Lung (tissue), 12 donors: ENCODE data around the gene GRIN3B. TPM values are rescaled to one million over a fixed set of nuclear protein-coding genes. Genes with fewer than 3 reads are reported as not detected.

Source experiments
- ATAC-seq: fragments of 200-7000 bp; cut with Tn5 transposase; one replicate; pipeline ENCODE4 v1.9.1; 2020; ENCODE audit warnings: moderate number of reproducible peaks; ENCODE audit not compliant: insufficient read depth, low FRiP score
- DNase-seq, 3 donors: peaks; one replicate each; pipeline ENCODE4 v3.0.0-alpha.2; 2013 to 2017
- H3K27ac ChIP-seq, 2 donors: one replicate each; pipeline ENCODE4 v1.5.1; 2013; ENCODE audit warnings: mild to moderate bottlenecking in 2 of 2, moderate library complexity in 2 of 2, control low read depth in 1 of 2, inconsistent platforms in 1 of 2, low read depth in 1 of 2, low read length in 1 of 2
- H3K27me3 ChIP-seq, 3 donors: one replicate each; pipeline ENCODE4 v1.5.1; 2013; ENCODE audit warnings: low read length in 2 of 3; ENCODE audit not compliant: control insufficient read depth in 3 of 3, insufficient read depth in 3 of 3
- H3K36me3 ChIP-seq, 4 donors: one replicate each; pipeline ENCODE4 v1.5.1; 2013; ENCODE audit warnings: low read length in 4 of 4, mild to moderate bottlenecking in 1 of 4, moderate library complexity in 1 of 4; ENCODE audit not compliant: control insufficient read depth in 4 of 4, insufficient read depth in 4 of 4
- H3K4me1 ChIP-seq, 5 donors: one replicate each; pipeline ENCODE4 v1.5.1; 2013; ENCODE audit warnings: low read length in 5 of 5, mild to moderate bottlenecking in 2 of 5, moderate library complexity in 1 of 5; ENCODE audit not compliant: control insufficient read depth in 5 of 5, insufficient read depth in 5 of 5
- H3K4me3 ChIP-seq: one replicate; pipeline ENCODE4 v1.5.1; 2013; ENCODE audit warnings: mild to moderate bottlenecking, control low read depth, moderate library complexity
- H3K9ac ChIP-seq, 2 donors: one replicate each; pipeline ENCODE4 v1.5.1; 2013; ENCODE audit warnings: low read length in 2 of 2, control low read depth in 1 of 2; ENCODE audit not compliant: insufficient read depth in 1 of 2
- H3K9me3 ChIP-seq, 4 donors: one replicate each; pipeline ENCODE4 v1.5.1; 2013; ENCODE audit warnings: low read length in 3 of 4, mild to moderate bottlenecking in 1 of 4, moderate library complexity in 1 of 4; ENCODE audit not compliant: control insufficient read depth in 4 of 4, insufficient read depth in 3 of 4
- CTCF ChIP-seq: IDR thresholded peaks from 2 replicates; pipeline ENCODE4 v1.5.1; 2012; ENCODE audit warnings: mild to moderate bottlenecking; ENCODE audit errors: control extremely low read depth, extremely low read depth
- WGBS, 2 donors: extraction: QIAGEN DNeasy Blood & Tissue Kit; methylation state at CpG; one replicate each; pipeline ENCODE4 v1.1.7; 2013; 5-methylcytosine and 5-hydroxymethylcytosine counted together
- polyA plus RNA-seq, 2 donors: library from polyadenylated mRNA; stranded (reverse); fragments of 200-250 nt; gene quantifications; one replicate each; pipeline ENCODE4 v1.2.1, GENCODE V29; 2013
- total RNA-seq, 2 donors: library from RNA; depleted of rRNA in 1 of 2; stranded (reverse); fragments of >200 nt in 1 of 2; gene quantifications; one replicate each; pipeline ENCODE4 v1.2.1, GENCODE V29; 2014 to 2021
- donor health status: control.
- donor health status: control.
- donor health status: Bipolar disorder and iron deficiency.
- donor health status: healthy.
- donor health status: DM: yes; HTN: yes; CAD: no.

The GRIN3B gene
- total and polyA plus RNA-seq, 4 donors: 1.3 to 11.6 (median 2.4) TPM

- ATAC-seq: no peak
- DNase-seq: no peak
- 73 to 81% methylated on average over 5 of the region's 5 CpGs for WGBS, 2 donors
- Histone ChIP-seq H3K9me3 (no peaks in the 10 kb centered on the region), H3K27ac (no peak overlapping the region), H3K9ac (no peak overlapping the region), H3K4me3 (no peak overlapping the region), H3K4me1 (peaks cover 6 to 46% (median 7%) of the 10 kb centered on the region in 5 donors), H3K36me3 (peaks cover 0 to 25% (median 2%) of the 10 kb centered on the region in 4 donors), H3K27me3 (no peaks in the 10 kb centered on the region)
- no peak for TF ChIP-seq CTCF
These were observed 18.2 kb downstream of the GRIN3B start for GRCh38 chr19:1018393-1018792.

DNA sequence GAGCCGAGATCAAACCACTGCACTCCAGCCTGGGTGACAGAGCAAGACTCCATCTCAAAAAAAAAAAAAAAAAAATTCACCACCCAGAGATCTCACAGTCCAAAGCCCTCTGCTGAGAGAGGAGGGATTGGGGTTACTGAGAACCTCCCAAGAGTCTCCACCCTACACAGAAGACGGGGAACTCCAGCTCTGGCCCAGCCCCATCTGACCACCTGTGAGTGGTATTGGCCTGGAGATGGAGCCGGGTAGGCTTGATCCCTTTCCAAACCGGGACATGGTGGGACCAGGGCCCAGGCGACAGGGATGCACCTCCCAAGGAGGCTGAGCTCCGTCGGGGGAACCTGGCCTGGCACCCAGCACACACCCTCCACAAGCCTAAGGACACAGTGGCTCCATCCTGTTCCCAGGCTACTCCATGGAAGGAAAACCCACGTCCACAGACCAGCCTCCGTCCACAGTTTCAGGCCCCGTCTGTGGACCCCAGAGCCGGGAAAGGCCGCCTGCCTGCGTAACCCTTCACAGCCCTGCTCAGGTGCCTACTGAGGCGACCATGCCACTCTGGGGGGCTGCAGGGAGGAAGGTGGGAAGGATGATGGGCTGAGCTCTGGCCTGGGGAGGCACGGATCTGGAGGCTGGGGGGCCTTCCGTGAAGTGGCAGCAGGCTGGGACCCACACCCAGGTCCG is 18.9 kb downstream of the GRIN3B start:
- TF ChIP-seq CTCF: no peak
- H3K36me3 ChIP-seq: peaks cover 0 to 18% (median 0%) of the 10 kb centered on the region in 4 donors
- no peaks in the 10 kb centered on the region for H3K27me3 ChIP-seq
- 56 to 73% methylated on average over 17 of the region's 17 CpGs for WGBS, 2 donors
- no peak overlapping the region for H3K9ac ChIP-seq
- H3K9me3 ChIP-seq: no peaks in the 10 kb centered on the region
- DNase-seq (no peak), ATAC-seq (no peak)
- H3K4me3 ChIP-seq: no peak overlapping the region
- peak overlapping the region in 1 of 2 donors; percentile 11 for H3K27ac ChIP-seq
- H3K4me1 ChIP-seq: peaks cover 6 to 46% (median 7%) of the 10 kb centered on the region in 5 donors

- H3K27ac ChIP-seq: peak overlapping the region in 1 of 2 donors; percentile 81
- DNase-seq (no peak), ATAC-seq (no peak)
- peaks cover 0 to 13% (median 0%) of the 10 kb centered on the region in 4 donors for H3K36me3 ChIP-seq
- 67 to 68% methylated on average over 18 of the region's 18 CpGs for WGBS, 2 donors
- H3K27me3 ChIP-seq: no peaks in the 10 kb centered on the region
- H3K9me3 ChIP-seq: no peaks in the 10 kb centered on the region
- H3K9ac ChIP-seq: peak overlapping the region; percentile 39 to 75
- H3K4me3 ChIP-seq: peak overlapping the region; percentile 87
- peaks cover 6 to 46% (median 7%) of the 10 kb centered on the region in 5 donors for H3K4me1 ChIP-seq
- no peak for TF ChIP-seq CTCF
These were observed 19.4 kb downstream of the GRIN3B start for GRCh38 chr19:1019616-1019961.
